GM18868 (cell line): ENCODE results near the gene BICD2.

ENCODE experiments used
- ATAC-seq: cut with Tn5 transposase; IDR thresholded peaks from one replicate; pipeline ENCODE4 v1.9.1; 2021; ENCODE audit warnings: mild to moderate bottlenecking, moderate library complexity; ENCODE audit not compliant: unreplicated experiment

The BICD2 gene

DNA sequence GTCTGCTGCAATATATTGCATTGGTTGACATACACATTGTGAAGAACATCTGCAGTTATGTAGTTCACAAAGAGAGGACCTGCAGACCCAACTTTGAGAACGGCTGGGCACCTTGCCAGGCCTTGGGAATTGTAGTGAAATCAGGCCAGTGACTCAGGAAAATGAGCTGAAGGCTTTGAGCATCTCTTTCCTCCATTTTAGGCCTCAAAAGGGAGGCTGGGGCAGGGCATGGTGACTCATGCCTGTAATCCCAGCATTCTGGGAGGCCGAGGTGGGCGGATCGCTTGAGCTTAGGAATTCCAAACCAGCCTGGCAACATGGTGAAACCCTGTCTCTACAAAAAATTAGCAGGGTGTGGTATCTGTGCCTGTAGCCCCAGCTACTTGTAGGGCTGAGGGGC, 93.3 kb downstream of the BICD2 start:
- ATAC-seq: no peak

DNA sequence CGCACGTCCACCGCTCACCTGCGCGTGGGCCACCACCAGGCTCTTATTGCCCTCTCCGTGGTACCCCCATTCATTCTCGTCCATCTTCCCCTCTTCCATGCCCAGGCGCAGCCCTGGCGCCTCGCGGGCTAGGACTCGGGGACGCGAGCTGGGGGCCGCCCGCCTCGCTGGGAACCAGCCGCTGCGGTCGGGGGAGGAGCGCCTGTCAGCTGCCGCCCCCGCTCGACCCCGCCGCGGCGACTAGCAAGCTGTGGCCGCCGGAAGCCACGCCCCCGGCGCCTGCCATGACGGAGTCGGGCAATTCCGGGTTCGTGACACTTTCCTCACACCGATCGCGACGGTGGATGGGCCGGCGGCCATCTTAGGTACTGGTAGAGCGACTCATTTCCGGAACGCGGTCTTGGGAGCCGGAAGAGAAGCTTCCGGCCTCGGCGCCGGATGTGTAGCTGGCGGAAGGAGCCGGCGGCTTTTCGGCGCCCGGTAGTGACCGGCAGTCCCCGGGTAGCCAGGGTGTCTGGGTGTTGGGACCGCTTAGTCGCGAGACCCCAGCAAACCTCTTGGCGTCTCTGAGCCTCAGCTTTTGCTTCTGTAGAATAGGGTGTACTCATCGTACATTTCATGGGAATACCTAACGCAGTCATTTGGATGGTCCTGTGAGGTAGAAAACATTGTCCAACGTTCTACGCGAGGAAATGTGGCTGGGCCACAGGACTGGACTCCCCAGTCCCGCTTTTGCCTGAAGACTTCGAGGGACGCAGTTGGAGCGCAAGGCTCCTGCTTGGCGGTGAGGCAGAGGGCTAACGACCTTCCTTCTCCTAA, 94.5 kb downstream of the BICD2 start, which contains the start of gene IPPK:
Gene IPPK, minus strand, starts transcription at position 242 of the 819 bp plus-strand sequence. Its CDS starts 143 bp downstream, at position 99.
- peak; percentile 94 for ATAC-seq

DNA sequence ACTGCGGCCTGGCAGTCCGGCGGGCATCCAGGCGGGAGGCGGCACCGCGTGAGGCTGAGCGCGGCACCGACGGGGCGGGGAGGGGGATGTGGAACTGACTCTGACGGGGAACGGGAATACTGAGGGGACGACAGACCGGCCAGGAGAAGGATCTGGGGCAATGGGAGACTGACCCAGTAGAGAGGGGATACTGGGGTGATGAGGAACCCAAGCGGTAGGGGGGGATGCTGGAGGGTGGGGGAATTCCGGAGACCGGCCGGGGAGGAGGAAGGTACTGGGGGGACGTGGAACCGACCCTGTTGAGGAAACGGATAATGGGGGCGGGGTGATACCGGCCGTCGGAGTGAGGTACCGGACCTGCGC, 95.1 kb downstream of the BICD2 start:
- ATAC-seq: no peak

DNA sequence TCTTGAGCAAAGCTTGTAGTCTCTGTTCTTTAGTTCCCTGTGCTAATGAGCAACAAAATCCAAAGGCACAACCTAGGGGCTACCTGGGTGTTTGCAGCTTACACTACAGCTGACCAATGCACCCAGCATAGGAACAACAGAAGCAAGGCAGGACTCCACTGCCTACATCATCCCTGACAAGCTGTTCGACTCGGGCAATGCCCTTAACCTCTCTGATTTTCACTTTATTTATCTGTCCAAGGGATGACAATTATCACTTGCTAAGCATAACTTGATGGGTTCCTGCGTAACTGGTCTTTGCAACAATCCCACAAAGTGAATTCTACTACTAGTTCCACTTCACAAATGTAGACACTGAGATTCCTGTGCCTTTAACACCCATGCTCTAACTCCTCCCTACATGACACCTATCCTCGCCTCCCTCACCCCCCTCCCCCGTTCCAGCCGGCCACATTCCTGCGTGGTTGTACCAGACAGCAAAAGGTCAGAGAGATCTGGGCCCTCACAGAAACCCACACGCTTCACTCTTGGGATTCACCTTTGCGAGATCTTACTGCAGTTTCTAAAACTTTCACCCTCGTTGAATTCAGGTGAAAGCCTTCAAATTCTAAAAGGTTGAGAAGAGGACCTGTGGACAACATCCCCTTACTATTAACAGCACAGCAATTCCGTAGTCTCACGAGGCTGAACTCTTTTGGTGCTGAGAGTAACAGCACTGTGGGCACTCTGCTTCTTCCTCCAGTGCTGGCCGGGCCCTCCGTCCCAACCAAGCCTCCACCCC, 95.7 kb downstream of the BICD2 start:
- no peak for ATAC-seq

DNA sequence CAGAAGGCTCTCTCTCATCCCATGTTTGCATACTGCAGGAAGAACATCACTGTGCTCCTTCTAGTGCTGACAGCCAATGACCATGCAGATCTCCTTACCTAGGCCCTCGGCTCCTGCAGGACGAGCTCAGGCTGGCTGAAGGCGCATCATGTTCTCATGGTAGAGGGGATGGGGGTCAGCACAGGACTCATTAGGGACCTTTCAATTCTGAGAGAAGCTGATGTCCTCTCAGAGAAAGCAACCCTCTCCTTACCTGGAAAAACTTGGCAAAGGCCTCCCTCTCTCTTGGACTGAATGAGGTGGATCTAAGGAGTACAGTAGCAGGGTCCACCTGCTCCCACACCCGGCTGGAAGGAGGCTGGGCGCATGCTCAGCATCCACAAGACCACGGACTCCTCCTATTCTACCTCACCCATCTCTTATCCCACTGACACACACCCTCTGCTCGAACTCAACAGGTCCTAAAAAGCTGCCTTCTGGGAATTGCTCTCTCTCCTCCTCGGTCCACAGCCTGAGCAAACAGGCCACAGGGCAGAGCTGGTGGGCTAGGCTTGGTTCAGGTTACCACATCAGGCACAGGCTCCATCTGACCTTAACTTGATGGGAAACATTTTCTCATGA, 97.6 kb downstream of the BICD2 start:
- ATAC-seq: no peak

DNA sequence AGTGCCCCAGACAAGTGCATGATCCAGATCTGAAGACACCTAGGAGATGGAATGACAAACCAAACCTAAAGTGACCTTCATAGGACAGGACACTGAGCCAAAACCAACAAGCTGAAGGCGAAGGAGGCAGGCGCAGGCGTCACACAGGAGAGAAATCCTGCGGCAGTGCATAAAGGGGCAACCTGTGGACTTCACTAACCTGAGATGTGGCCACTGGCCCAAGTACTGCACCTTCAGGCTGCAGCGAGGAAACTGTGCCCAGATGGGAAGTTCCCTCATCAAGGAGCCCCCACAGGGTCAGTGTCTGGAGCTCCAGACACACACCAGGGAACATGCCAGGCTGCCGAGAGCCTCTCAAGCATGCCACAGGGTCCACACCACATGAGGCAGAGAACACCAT, 98.4 kb downstream of the BICD2 start:
- ATAC-seq: no peak

DNA sequence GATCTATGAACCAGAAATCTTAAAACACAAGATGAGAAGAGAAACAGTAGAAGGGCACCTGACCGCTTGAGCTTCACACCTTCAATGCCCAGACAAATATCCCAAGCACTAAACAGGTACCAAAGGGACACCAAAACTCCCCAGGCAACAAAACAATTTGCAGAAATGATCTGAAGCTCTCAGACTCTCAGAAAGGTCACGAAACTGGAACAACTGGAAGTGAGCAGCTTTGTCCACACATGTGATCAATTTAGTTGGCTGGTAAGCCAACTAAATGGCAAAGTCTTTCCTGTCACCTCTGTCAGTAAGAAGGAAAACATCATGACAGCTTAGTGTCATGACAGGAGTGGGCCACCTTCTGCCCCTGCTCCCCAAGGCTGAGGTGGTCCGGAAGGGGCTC, 98.8 kb downstream of the BICD2 start:
- ATAC-seq: no peak

DNA sequence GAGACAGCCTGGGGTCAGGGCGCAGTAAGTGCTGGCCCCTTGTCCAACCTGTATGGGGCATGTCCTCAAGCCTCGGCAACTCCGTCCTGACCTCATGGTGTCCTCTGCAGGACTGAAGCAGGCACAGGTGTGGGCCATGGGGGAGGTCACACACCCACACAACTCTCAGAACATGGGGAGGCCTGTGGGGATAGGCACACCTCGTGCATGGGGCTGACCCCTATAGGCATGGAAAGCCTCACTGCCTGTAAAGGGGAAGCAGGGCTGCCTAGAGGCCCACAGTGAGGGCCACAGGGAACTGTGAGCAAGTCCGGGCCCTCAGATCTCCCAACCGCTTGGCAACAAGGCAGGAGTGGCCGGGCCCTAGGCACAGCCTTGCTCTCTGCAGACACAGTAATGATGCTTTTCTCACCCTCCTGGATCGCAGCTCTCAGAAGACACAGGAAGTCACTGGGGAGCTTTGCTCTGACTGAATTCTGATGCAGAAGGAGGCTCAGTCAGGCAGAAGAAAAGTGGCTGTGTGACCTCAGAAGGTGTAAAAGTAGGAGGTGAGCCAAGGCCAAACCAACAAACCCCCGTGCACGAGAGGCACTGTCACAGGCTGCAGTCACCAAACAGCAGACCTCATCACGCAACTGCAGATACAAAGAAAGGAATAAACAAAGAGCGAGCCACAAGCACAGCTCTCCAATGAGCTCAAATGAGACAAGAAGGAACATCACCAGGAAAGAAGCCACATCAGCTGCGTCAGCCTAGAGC, 100.1 kb downstream of the BICD2 start:
- ATAC-seq: no peak

DNA sequence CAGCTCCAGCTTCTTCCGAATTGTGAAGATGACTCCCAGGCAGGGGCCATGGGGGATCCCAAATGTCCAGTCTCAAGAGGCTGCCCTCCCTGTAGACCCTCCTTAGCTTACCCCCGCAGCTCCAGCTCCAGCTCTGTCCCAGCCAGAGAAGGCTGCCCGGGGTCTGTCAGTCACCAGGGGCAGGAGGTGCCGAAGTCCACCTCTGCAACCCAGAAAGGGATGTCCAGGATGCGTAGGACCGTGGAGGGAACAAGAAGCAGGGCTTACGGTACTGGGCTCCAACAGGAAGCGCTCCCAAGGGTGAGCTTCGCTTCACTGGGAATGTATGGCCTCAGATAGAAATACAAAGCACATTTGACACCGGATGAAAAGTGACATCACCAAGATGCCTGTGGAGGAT, 100.7 kb downstream of the BICD2 start:
- ATAC-seq: no peak

DNA sequence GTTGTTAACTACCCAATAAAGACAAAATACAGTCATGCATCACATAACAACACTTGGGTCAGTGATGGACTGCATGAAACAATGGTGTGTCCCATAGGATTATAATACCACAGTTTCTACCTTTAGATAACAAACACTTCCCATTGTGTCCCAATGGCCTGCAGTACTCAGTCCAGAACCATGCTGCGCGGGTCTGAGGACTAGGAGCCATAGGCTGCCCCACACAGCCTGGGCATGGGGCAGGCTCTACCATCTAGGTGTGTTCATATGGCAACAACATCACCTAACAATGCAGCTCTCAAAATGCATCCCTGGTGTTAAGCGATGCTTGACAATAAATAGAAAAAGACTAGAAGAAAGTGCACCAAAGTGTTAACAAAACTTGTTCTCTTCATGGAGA, 101.5 kb downstream of the BICD2 start:
- no peak for ATAC-seq

DNA sequence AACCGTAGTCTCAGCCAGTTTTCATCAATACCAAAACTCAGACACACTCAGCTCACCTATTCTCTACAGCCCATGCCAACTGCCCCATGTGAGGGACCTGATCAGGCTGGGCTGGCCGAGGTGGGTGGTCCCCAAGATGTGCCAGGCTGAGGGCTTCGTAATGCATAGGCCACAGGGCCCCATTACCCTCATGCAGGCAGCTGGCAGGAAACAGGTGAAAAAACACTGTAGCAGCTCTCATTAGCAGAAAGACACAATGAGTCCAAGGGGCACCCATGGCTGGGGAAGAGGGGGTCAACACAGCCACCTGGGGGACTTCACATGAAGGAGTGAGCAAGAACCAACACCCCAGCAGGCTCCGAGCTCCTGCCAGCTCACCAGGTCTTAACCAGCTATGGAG, 102.9 kb downstream of the BICD2 start:
- ATAC-seq: no peak
